HEK293 (cell line): Measurements from ENCODE around the gene UBE2J2.

ENCODE experiments used
- CTCF ChIA-PET: fragments of 350-600 bp; formaldehyde crosslinking; extraction: SDS; loops from one replicate; lab custom pipeline; 2021; ENCODE audit warnings: antibody characterized with exemption; lab: Yijun Ruan, JAX
- POLR2A ChIA-PET: fragments of 300-600 bp; formaldehyde crosslinking; extraction: SDS; loops from one replicate; lab custom pipeline; 2020; ENCODE audit warnings: antibody characterized with exemption, inconsistent platforms; lab: Yijun Ruan, JAX
- H3K27ac ChIP-seq: fragments of 200-500 bp; sonication (Bioruptor generic); 2 replicates; pipeline ENCODE4 v1.5.1; 2014; ENCODE audit warnings: low read depth, low read length, control low read depth, inconsistent platforms; ENCODE audit errors: extremely low read depth
- H3K36me3 ChIP-seq, 2 experiments: fragments of 200-500 bp in 1 of 2; sonication (Bioruptor generic) in 1 of 2; 1 replicate in 1 of 2; 2 replicates in 1 of 2; pipeline ENCODE4 v1.5.1; 2014 to 2017; ENCODE audit warnings: inconsistent platforms in 2 of 2, low read length in 2 of 2; ENCODE audit not compliant: control insufficient read depth in 2 of 2, insufficient read depth in 1 of 2
- H3K4me1 ChIP-seq: fragments of 200-500 bp; sonication (Bioruptor generic); 2 replicates; pipeline ENCODE4 v1.5.1; 2014; ENCODE audit warnings: mild to moderate bottlenecking, low read length, inconsistent platforms; ENCODE audit not compliant: control insufficient read depth, insufficient read depth
- H3K4me3 ChIP-seq: 2 replicates; pipeline ENCODE4 v1.5.1; 2011; ENCODE audit warnings: low read depth, mild to moderate bottlenecking, control low read depth, low read length, moderate library complexity
- H3K9me3 ChIP-seq: fragments of 200-500 bp; sonication (Bioruptor generic); 2 replicates; pipeline ENCODE4 v1.5.1; 2014; ENCODE audit warnings: low read depth, low read length, inconsistent platforms; ENCODE audit not compliant: control insufficient read depth, insufficient read depth
- KLF7 ChIP-seq: fragments of 450-650 bp; formaldehyde crosslinking; IDR thresholded peaks from 2 replicates; pipeline ENCODE4 v1.5.1; 2016; ENCODE audit warnings: missing biosample characterization, missing genetic modification characterization, borderline replicate concordance
- PRDM10 ChIP-seq: fragments of 450-650 bp; formaldehyde crosslinking; IDR thresholded peaks from 2 replicates; pipeline ENCODE4 v1.5.1; 2016; ENCODE audit warnings: missing biosample characterization, missing genetic modification characterization
- SCRT2 ChIP-seq: fragments of 450-650 bp; formaldehyde crosslinking; IDR thresholded peaks from 2 replicates; pipeline ENCODE4 v1.5.1; 2016; ENCODE audit warnings: missing biosample characterization, missing genetic modification characterization
- ZBTB20 ChIP-seq: fragments of 450-650 bp; formaldehyde crosslinking; IDR thresholded peaks from 2 replicates; pipeline ENCODE4 v1.5.1; 2016; ENCODE audit warnings: missing biosample characterization, missing genetic modification characterization
- ZBTB21 ChIP-seq: fragments of 450-650 bp; formaldehyde crosslinking; IDR thresholded peaks from 2 replicates; pipeline ENCODE4 v1.5.1; 2017; ENCODE audit warnings: missing biosample characterization, missing genetic modification characterization
- ZNF10 ChIP-seq: fragments of 450-650 bp; formaldehyde crosslinking; IDR thresholded peaks from 2 replicates; pipeline ENCODE4 v1.5.1; 2017; ENCODE audit warnings: missing biosample characterization, missing genetic modification characterization
- ZNF112 ChIP-seq: fragments of 450-650 bp; formaldehyde crosslinking; IDR thresholded peaks from 2 replicates; pipeline ENCODE4 v1.5.0; 2017; ENCODE audit warnings: missing biosample characterization, missing genetic modification characterization
- ZNF114 ChIP-seq: fragments of 450-650 bp; formaldehyde crosslinking; IDR thresholded peaks from 2 replicates; pipeline ENCODE4 v1.5.0; 2017; ENCODE audit warnings: missing biosample characterization, missing genetic modification characterization
- ZNF140 ChIP-seq: fragments of 450-650 bp; formaldehyde crosslinking; IDR thresholded peaks from 2 replicates; pipeline ENCODE4 v1.5.1; 2016; ENCODE audit warnings: missing biosample characterization, missing genetic modification characterization
- ZNF16 ChIP-seq: fragments of 450-650 bp; formaldehyde crosslinking; IDR thresholded peaks from 2 replicates; pipeline ENCODE4 v1.5.1; 2016; ENCODE audit warnings: low read depth, missing biosample characterization, missing genetic modification characterization
- ZNF169 ChIP-seq: fragments of 450-650 bp; formaldehyde crosslinking; IDR thresholded peaks from 2 replicates; pipeline ENCODE4 v1.5.1; 2016; ENCODE audit warnings: missing biosample characterization, missing genetic modification characterization
- ZNF221 ChIP-seq: fragments of 450-650 bp; formaldehyde crosslinking; IDR thresholded peaks from 2 replicates; pipeline ENCODE4 v1.5.1; 2017; ENCODE audit warnings: missing biosample characterization, missing genetic modification characterization, borderline replicate concordance
- ZNF24 ChIP-seq: fragments of 450-650 bp; formaldehyde crosslinking; IDR thresholded peaks from 2 replicates; pipeline ENCODE4 v1.5.1; 2016; ENCODE audit warnings: missing biosample characterization, missing genetic modification characterization
- ZNF26 ChIP-seq: fragments of 450-650 bp; formaldehyde crosslinking; IDR thresholded peaks from 2 replicates; pipeline ENCODE4 v1.5.1; 2016; ENCODE audit warnings: missing biosample characterization, missing genetic modification characterization
- ZNF280C ChIP-seq: fragments of 450-650 bp; formaldehyde crosslinking; IDR thresholded peaks from 2 replicates; pipeline ENCODE4 v1.5.1; 2016; ENCODE audit warnings: missing biosample characterization, missing genetic modification characterization
- ZNF354C ChIP-seq: fragments of 450-650 bp; formaldehyde crosslinking; IDR thresholded peaks from 2 replicates; pipeline ENCODE4 v1.5.1; 2016; ENCODE audit warnings: missing biosample characterization, missing genetic modification characterization, low read depth, borderline replicate concordance
- ZNF792 ChIP-seq: fragments of 450-650 bp; formaldehyde crosslinking; IDR thresholded peaks from 2 replicates; pipeline ENCODE4 v1.5.1; 2016; ENCODE audit warnings: missing biosample characterization, missing genetic modification characterization
- ZSCAN16 ChIP-seq: fragments of 450-650 bp; formaldehyde crosslinking; IDR thresholded peaks from 2 replicates; pipeline ENCODE4 v1.5.1; 2016; ENCODE audit warnings: missing biosample characterization, missing genetic modification characterization
- TF ChIP-seq, protein P1 (sequence below): fragments of 450-650 bp; formaldehyde crosslinking; optimal IDR thresholded peaks from 2 replicates; pipeline ENCODE3; 2016; ENCODE audit warnings: missing biosample characterization, mild to moderate bottlenecking, missing genetic modification characterization
- TF ChIP-seq, protein P2 (sequence below): fragments of 450-650 bp; formaldehyde crosslinking; IDR thresholded peaks from 2 replicates; pipeline ENCODE4 v1.5.1; 2016; ENCODE audit warnings: missing biosample characterization, missing genetic modification characterization

Gene UBE2J2

DNA sequence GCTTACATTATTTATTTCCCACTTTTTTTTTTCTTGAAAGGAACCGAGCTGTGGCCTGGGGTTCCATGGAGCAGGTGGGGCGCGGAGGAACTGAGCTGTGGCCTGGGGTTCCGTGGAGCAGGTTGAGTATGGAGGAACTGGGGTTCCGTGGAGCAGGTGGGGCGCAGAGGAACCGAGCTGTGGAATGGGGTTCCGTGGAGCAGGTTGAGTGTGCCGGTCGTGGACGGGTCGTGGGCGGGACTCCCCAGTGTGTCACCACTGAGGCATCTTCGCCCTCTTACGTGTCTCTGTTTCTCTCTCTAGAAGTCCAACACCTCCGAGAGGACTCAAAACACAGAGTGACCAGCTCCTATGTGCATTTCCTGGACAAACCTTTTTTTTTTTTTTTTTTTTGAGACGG is 5.4 kb upstream of the UBE2J2 start (continued):
- TF ChIP-seq ZNF280C (tag by site-specific recombination) (no peak), ZBTB21 (tag by site-specific recombination) (no peak), ZNF140 (tag by site-specific recombination) (no peak), ZNF792 (tag by site-specific recombination) (no peak), KLF7 (tag by site-specific recombination) (no peak), ZNF24 (tag by site-specific recombination) (no peak)
- TF ChIP-seq, all 188 proteins: peak for 0

- no peaks in the 10 kb centered on the region for H3K9me3 ChIP-seq
- H3K4me3 ChIP-seq = no peak overlapping the region
- H3K4me1 ChIP-seq = no peaks in the 10 kb centered on the region
- H3K36me3 ChIP-seq = peaks cover 0 to 3% of the 10 kb centered on the region in 2 experiments; a peak in 1 of 3 replicates
- H3K27ac ChIP-seq = no peak overlapping the region
- ChIA-PET CTCF (interaction anchor here (0.6 to 1.5 kb wide), 4 partner anchors 13 to 406 kb away, joined by 3 to 10 read pairs (median 4); no protein-coding TSS in a partner anchor), POLR2A (no interaction called here)
- TF ChIP-seq ZNF10 (tag by site-specific recombination) (no peak), ZNF221 (tag by site-specific recombination) (no peak), SCRT2 (tag by site-specific recombination) (no peak), ZNF26 (tag by site-specific recombination) (no peak), PRDM10 (tag by site-specific recombination) (no peak), ZSCAN16 (tag by site-specific recombination) (no peak), ZNF354C (tag by site-specific recombination) (no peak), ZBTB20 (tag by site-specific recombination) (no peak), ZNF16 (tag by site-specific recombination) (no peak), ZNF112 (no peak), ZNF169 (tag by site-specific recombination) (no peak), ZNF114 (tag by site-specific recombination) (no peak)
- TF ChIP-seq, protein P1, sequence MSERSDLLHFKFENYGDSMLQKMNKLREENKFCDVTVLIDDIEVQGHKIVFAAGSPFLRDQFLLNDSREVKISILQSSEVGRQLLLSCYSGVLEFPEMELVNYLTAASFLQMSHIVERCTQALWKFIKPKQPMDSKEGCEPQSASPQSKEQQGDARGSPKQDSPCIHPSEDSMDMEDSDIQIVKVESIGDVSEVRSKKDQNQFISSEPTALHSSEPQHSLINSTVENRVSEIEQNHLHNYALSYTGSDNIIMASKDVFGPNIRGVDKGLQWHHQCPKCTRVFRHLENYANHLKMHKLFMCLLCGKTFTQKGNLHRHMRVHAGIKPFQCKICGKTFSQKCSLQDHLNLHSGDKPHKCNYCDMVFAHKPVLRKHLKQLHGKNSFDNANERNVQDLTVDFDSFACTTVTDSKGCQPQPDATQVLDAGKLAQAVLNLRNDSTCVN (tag by site-specific recombination) = no peak
- TF ChIP-seq, protein P2, sequence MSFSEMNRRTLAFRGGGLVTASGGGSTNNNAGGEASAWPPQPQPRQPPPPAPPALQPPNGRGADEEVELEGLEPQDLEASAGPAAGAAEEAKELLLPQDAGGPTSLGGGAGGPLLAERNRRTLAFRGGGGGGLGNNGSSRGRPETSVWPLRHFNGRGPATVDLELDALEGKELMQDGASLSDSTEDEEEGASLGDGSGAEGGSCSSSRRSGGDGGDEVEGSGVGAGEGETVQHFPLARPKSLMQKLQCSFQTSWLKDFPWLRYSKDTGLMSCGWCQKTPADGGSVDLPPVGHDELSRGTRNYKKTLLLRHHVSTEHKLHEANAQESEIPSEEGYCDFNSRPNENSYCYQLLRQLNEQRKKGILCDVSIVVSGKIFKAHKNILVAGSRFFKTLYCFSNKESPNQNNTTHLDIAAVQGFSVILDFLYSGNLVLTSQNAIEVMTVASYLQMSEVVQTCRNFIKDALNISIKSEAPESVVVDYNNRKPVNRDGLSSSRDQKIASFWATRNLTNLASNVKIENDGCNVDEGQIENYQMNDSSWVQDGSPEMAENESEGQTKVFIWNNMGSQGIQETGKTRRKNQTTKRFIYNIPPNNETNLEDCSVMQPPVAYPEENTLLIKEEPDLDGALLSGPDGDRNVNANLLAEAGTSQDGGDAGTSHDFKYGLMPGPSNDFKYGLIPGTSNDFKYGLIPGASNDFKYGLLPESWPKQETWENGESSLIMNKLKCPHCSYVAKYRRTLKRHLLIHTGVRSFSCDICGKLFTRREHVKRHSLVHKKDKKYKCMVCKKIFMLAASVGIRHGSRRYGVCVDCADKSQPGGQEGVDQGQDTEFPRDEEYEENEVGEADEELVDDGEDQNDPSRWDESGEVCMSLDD (tag by site-specific recombination) = no peak
Observed at GRCh38 chr1:1278620-1279019, 5.0 kb upstream of the UBE2J2 start.
